Measurements from ENCODE around the gene OSBPL8. TPM values are rescaled to one million over a fixed set of nuclear protein-coding genes. Genes with fewer than 3 reads are reported as not detected.

The OSBPL8 gene
- total and polyA plus RNA-seq, 9 of the 15 experiments (the other 6 are each of a cell fraction or from before 2014, with no cell fraction given), result 17.4 to 82.7 (median 42.8) TPM

- Histone ChIP-seq H3K4me2 (ENCODE audit: insufficient read depth, low read length) (no peak overlapping the region), H3K4me1 (replicated peaks in 1 of 2; ENCODE audit: control insufficient read depth in 2 of 2, insufficient read depth in 2 of 2, low read length in 2 of 2) (no peaks in the 10 kb centered on the region), H3K9me3 (replicated peaks; ENCODE audit: control insufficient read depth, insufficient read depth, low read depth, low read length) (peaks cover 9% of the 10 kb centered on the region; the same call in 1 of the 2 replicates), H2AFZ (ENCODE audit: low read depth, low read length) (no peak overlapping the region), H4K20me1 (replicated peaks; ENCODE audit: control insufficient read depth, insufficient read depth, low read length) (no peaks in the 10 kb centered on the region), H3K27me3 (ENCODE audit: control insufficient read depth in 2 of 2, insufficient read depth in 2 of 2, low read length in 2 of 2) (no peaks in the 10 kb centered on the region), H3K4me3 (no peak overlapping the region), H3K79me2 (ENCODE audit: control insufficient read depth, insufficient read depth, low read length) (peaks cover 13% of the 10 kb centered on the region; the same call in 2 of the 3 replicates), H3K9me1 (ENCODE audit: control insufficient read depth, insufficient read depth, low read length) (no peaks in the 10 kb centered on the region), H3K36me3 (ENCODE audit: control insufficient read depth, insufficient read depth, low read length) (no peaks in the 10 kb centered on the region), H3K9ac (ENCODE audit: insufficient read depth in 1 of 2, low read depth in 2 of 2, low read length in 2 of 2) (no peak overlapping the region), H3K27ac (ENCODE audit: extremely low read depth, low read depth, low read length) (no peak overlapping the region)
- ATAC-seq (no peak), FAIRE-seq (no peak), DNase-seq (ENCODE audit: extremely low read depth in 1 of 4, low spot score in 3 of 4) (no peak)
- ChIA-PET POLR2A (interaction anchor here (0.7 to 1.1 kb wide), 4 partner anchors 10 to 515 kb away, joined by 3 read pairs; no protein-coding TSS in a partner anchor), CTCF (ENCODE audit: low intra/inter-chr PET ratio) (no interaction called here)
- intact Hi-C loops (cut with micrococcal nuclease) (no loop called here), in situ Hi-C loops (cut with MboI) (no loop called here)
- TF ChIP-seq TFE3 (CRISPR knock-in tag; IDR thresholded peaks at IDR 0.05) (no peak), PTRF (tag; IDR thresholded peaks at IDR 0.05) (no peak), PTTG1 (tag; IDR thresholded peaks at IDR 0.05; ENCODE audit: low read depth) (no peak), NFIX (CRISPR knock-in tag; IDR thresholded peaks at IDR 0.05; ENCODE audit: low read depth) (no peak)
- 94% methylated on average over 2 of the region's 2 CpGs for WGBS (ENCODE audit: insufficient coverage, low coverage, missing lambda C conversion rate)
- BruUV-seq (replicated peaks), result no TSS peak
These were observed 137.4 kb downstream of the OSBPL8 start for GRCh38 chr12:76422154-76422542.

- Histone ChIP-seq H3K4me2 (ENCODE audit: insufficient read depth, low read length) (no peak overlapping the region), H3K79me2 (ENCODE audit: control insufficient read depth, insufficient read depth, low read length) (peaks cover 10% of the 10 kb centered on the region; the same call in 2 of the 3 replicates), H3K36me3 (ENCODE audit: control insufficient read depth, insufficient read depth, low read length) (no peaks in the 10 kb centered on the region), H2AFZ (ENCODE audit: low read depth, low read length) (no peak overlapping the region), H3K9me3 (replicated peaks; ENCODE audit: control insufficient read depth, insufficient read depth, low read depth, low read length) (peaks cover 9% of the 10 kb centered on the region; the same call in 1 of the 2 replicates), H3K4me1 (replicated peaks in 1 of 2; ENCODE audit: control insufficient read depth in 2 of 2, insufficient read depth in 2 of 2, low read length in 2 of 2) (no peaks in the 10 kb centered on the region), H3K9ac (ENCODE audit: insufficient read depth in 1 of 2, low read depth in 2 of 2, low read length in 2 of 2) (no peak overlapping the region), H4K20me1 (replicated peaks; ENCODE audit: control insufficient read depth, insufficient read depth, low read length) (no peaks in the 10 kb centered on the region), H3K27me3 (ENCODE audit: control insufficient read depth in 2 of 2, insufficient read depth in 2 of 2, low read length in 2 of 2) (no peaks in the 10 kb centered on the region), H3K4me3 (no peak overlapping the region), H3K9me1 (ENCODE audit: control insufficient read depth, insufficient read depth, low read length) (no peaks in the 10 kb centered on the region), H3K27ac (ENCODE audit: extremely low read depth, low read depth, low read length) (no peak overlapping the region)
- no TSS peak for BruUV-seq (replicated peaks)
- POLR2A ChIA-PET, result interaction anchor here (0.6 kb wide), 1 partner anchor 227 kb away, joined by 4 read pairs; no protein-coding TSS in a partner anchor
- FAIRE-seq (no peak), ATAC-seq (no peak), DNase-seq (ENCODE audit: extremely low read depth in 1 of 4, low spot score in 3 of 4) (no peak)
- CTCF ChIA-PET (ENCODE audit: low intra/inter-chr PET ratio), result no interaction called here
- in situ Hi-C loops (cut with MboI), result no loop called here
- TF ChIP-seq PURB (CRISPR knock-in tag; IDR thresholded peaks at IDR 0.05; ENCODE audit: low read depth), result no peak
- no peak for TF ChIP-seq EHMT2 (IDR thresholded peaks at IDR 0.05)
- peak; percentile 49 for TF ChIP-seq TFE3 (CRISPR knock-in tag; IDR thresholded peaks at IDR 0.05)
- TF ChIP-seq SETDB1 (IDR thresholded peaks at IDR 0.05; ENCODE audit: low read length), result no peak
- WGBS (ENCODE audit: insufficient coverage, low coverage, missing lambda C conversion rate), result 77% methylated on average over 2 of the region's 2 CpGs
- intact Hi-C loops (cut with micrococcal nuclease), result no loop called here
These were observed 138.5 kb downstream of the OSBPL8 start for GRCh38 chr12:76421046-76421445.
